Caco-2 (cell line): ENCODE measurements around the gene NHSL2. TPM values are rescaled to one million over a fixed set of nuclear protein-coding genes. Genes with fewer than 3 reads are reported as not detected.

Experiments used
- BruUV-seq: library from RNA; stranded (reverse); fragments of 400-500 nt; replicated peaks from 2 replicates; lab custom pipeline; 2021; lab: Mats Ljungman, UMichigan
- CTCF ChIA-PET: fragments of 300-600 bp; sonication (Branson Sonifier 250); formaldehyde crosslinking; loops from one replicate; lab custom pipeline; 2022; ENCODE audit warnings: antibody characterized with exemption; lab: Charles Lee
- POLR2A ChIA-PET: fragments of 300-600 bp; sonication (Branson Sonifier 250); formaldehyde crosslinking; loops from one replicate; lab custom pipeline; 2022; ENCODE audit warnings: antibody characterized with exemption; lab: Charles Lee
- DNase-seq, 2 experiments: peaks; one replicate each; pipeline versions ENCODE4 v3.0.0 to v3.0.0-alpha.2; 2020 to 2022
- H3K27me3 ChIP-seq: replicated peaks from 2 replicates; pipeline ENCODE4 v1.6.0; 2011; ENCODE audit warnings: low read length; ENCODE audit not compliant: control insufficient read depth, insufficient read depth
- H3K36me3 ChIP-seq: 2 replicates; pipeline ENCODE4 v1.5.1; 2011; ENCODE audit warnings: low read length; ENCODE audit not compliant: control insufficient read depth, insufficient read depth
- H3K4me1 ChIP-seq: fragments of 250-450 bp; sonication (Bioruptor Pico); 2 replicates; pipeline ENCODE4 v1.5.1; 2020; ENCODE audit warnings: mild to moderate bottlenecking
- H3K4me3 ChIP-seq: 2 replicates; pipeline ENCODE4 v1.5.1; 2011; ENCODE audit warnings: low read depth, mild to moderate bottlenecking, control low read depth, low read length
- H3K9me3 ChIP-seq: fragments of 250-450 bp; sonication (Bioruptor Pico); 2 replicates; pipeline ENCODE4 v1.5.1; 2020; ENCODE audit warnings: mild to moderate bottlenecking, moderate library complexity
- H3K27ac Mint-ChIP-seq: one replicate; pipeline ENCODE4 v1.8.0; 2022; ENCODE audit warnings: mixed read lengths; ENCODE audit not compliant: unreplicated experiment
- H3K27me3 Mint-ChIP-seq: one replicate; pipeline ENCODE4 v1.8.0; 2022; ENCODE audit warnings: mixed read lengths; ENCODE audit not compliant: insufficient read depth, unreplicated experiment
- H3K36me3 Mint-ChIP-seq: one replicate; pipeline ENCODE4 v1.8.0; 2022; ENCODE audit warnings: mild to moderate bottlenecking, mixed read lengths; ENCODE audit not compliant: insufficient read depth, unreplicated experiment
- H3K4me1 Mint-ChIP-seq: one replicate; pipeline ENCODE4 v1.8.0; 2022; ENCODE audit warnings: low read depth, mixed read lengths; ENCODE audit not compliant: unreplicated experiment
- H3K4me3 Mint-ChIP-seq: one replicate; pipeline ENCODE4 v1.8.0; 2022; ENCODE audit warnings: mild to moderate bottlenecking, moderate library complexity, mixed read lengths; ENCODE audit not compliant: unreplicated experiment
- H3K9me3 Mint-ChIP-seq: one replicate; pipeline ENCODE4 v1.8.0; 2022; ENCODE audit warnings: mixed read lengths; ENCODE audit not compliant: unreplicated experiment
- CTCF ChIP-seq, 2 experiments: fragments of 200-600 bp in 1 of 2; IDR thresholded peaks; 1 replicate in 1 of 2; 2 replicates in 1 of 2; pipeline versions ENCODE4 v1.5.1 to v1.8.0; 2011 to 2022; ENCODE audit warnings: antibody characterized with exemption in 1 of 2, control low read depth in 1 of 2, inconsistent platforms in 1 of 2, low read depth in 1 of 2, low read length in 1 of 2, mild to moderate bottlenecking in 1 of 2, moderate library complexity in 1 of 2; ENCODE audit not compliant: insufficient read depth in 1 of 2, severe bottlenecking in 1 of 2, unreplicated experiment in 1 of 2
- intact Hi-C: fragments of 100-400 bp; cut with micrococcal nuclease; formaldehyde crosslinking; loops from one replicate; pipeline ENCODE4 v1.10.0; 2022; ENCODE audit not compliant: unreplicated experiment
- total RNA-seq: library from RNA; stranded (reverse); gene quantifications from 2 replicates; pipeline ENCODE4 v1.2.3, GENCODE V29; 2022

Gene NHSL2
- total RNA-seq, 1 experiment from 2014 or later, result 0.18 TPM

- intact Hi-C loops, result loop anchor here (10.0 kb wide), 1 partner anchor 129 kb away; no protein-coding TSS in a partner anchor
- BruUV-seq, result no TSS peak
- no peaks in the 10 kb centered on the region for H3K9me3 Mint-ChIP-seq
- no peaks in the 10 kb centered on the region for H3K4me1 ChIP-seq
- H3K27me3 Mint-ChIP-seq, result no peaks in the 10 kb centered on the region
- H3K36me3 ChIP-seq, result no peaks in the 10 kb centered on the region
- CTCF ChIA-PET, result no interaction called here
- H3K27ac Mint-ChIP-seq, result no peak overlapping the region
- H3K4me3 ChIP-seq, result no peak overlapping the region
- peaks cover 4% of the 10 kb centered on the region for H3K36me3 Mint-ChIP-seq
- H3K4me1 Mint-ChIP-seq, result peaks cover 9% of the 10 kb centered on the region
- H3K27me3 ChIP-seq, result no peaks in the 10 kb centered on the region
- TF ChIP-seq CTCF (IDR thresholded peaks at IDR 0.05; ENCODE audit: insufficient read depth in 1 of 2, low read depth in 1 of 2, low read length in 1 of 2, severe bottlenecking in 1 of 2, unreplicated experiment in 1 of 2), result peak; percentile 18 to 39
- DNase-seq, result peak; percentile 48 to 56
- no peak overlapping the region for H3K4me3 Mint-ChIP-seq
- H3K9me3 ChIP-seq, result no peaks in the 10 kb centered on the region
- POLR2A ChIA-PET, result no interaction called here
Observed at GRCh38 chrX:72003811-72004750, 93.4 kb downstream of the NHSL2 start.

- no peak overlapping the region for H3K4me3 ChIP-seq
- DNase-seq, result no peak
- no peaks in the 10 kb centered on the region for H3K9me3 ChIP-seq
- peaks cover 7% of the 10 kb centered on the region for H3K4me1 Mint-ChIP-seq
- H3K36me3 ChIP-seq, result no peaks in the 10 kb centered on the region
- H3K36me3 Mint-ChIP-seq, result peaks cover 4% of the 10 kb centered on the region
- intact Hi-C loops, result loop anchor here (10.0 kb wide), 1 partner anchor 130 kb away; no protein-coding TSS in a partner anchor
- H3K4me1 ChIP-seq, result no peaks in the 10 kb centered on the region
- ChIA-PET POLR2A (interaction anchor here (0.5 kb wide), 1 partner anchor 260 kb away, joined by 3 read pairs; no protein-coding TSS in a partner anchor), CTCF (no interaction called here)
- no TSS peak for BruUV-seq
- no peak overlapping the region for H3K4me3 Mint-ChIP-seq
- no peak for TF ChIP-seq CTCF (IDR thresholded peaks at IDR 0.05; ENCODE audit: insufficient read depth in 1 of 2, low read depth in 1 of 2, low read length in 1 of 2, severe bottlenecking in 1 of 2, unreplicated experiment in 1 of 2)
- H3K27ac Mint-ChIP-seq, result no peak overlapping the region
- H3K9me3 Mint-ChIP-seq, result no peaks in the 10 kb centered on the region
- H3K27me3 Mint-ChIP-seq, result no peaks in the 10 kb centered on the region
- H3K27me3 ChIP-seq, result no peaks in the 10 kb centered on the region
Observed at GRCh38 chrX:72005046-72005445, 94.4 kb downstream of the NHSL2 start.

GRCh38 chrX:72006461-72006860, 95.8 kb downstream of the NHSL2 start:
- ChIA-PET POLR2A (no interaction called here), CTCF (no interaction called here)

More at GRCh38 chrX:72006461-72006860, 95.8 kb downstream of the NHSL2 start:
- Histone ChIP-seq H3K4me1 (no peaks in the 10 kb centered on the region), H3K27me3 (no peaks in the 10 kb centered on the region), H3K4me3 (no peak overlapping the region), H3K36me3 (no peaks in the 10 kb centered on the region), H3K9me3 (no peaks in the 10 kb centered on the region)
- TF ChIP-seq CTCF (IDR thresholded peaks at IDR 0.05; ENCODE audit: insufficient read depth in 1 of 2, low read depth in 1 of 2, low read length in 1 of 2, severe bottlenecking in 1 of 2, unreplicated experiment in 1 of 2), result no peak
- no peak for DNase-seq
- Mint-ChIP-seq H3K36me3 (no peaks in the 10 kb centered on the region), H3K27me3 (no peaks in the 10 kb centered on the region), H3K9me3 (no peaks in the 10 kb centered on the region), H3K4me3 (no peak overlapping the region), H3K27ac (no peak overlapping the region), H3K4me1 (peaks cover 7% of the 10 kb centered on the region)
- BruUV-seq, result no TSS peak
- intact Hi-C loops, result loop anchor here (10.0 kb wide), 1 partner anchor 132 kb away; no protein-coding TSS in a partner anchor
